ENCODE data around the gene LRRC32. TPM values are rescaled to one million over a fixed set of nuclear protein-coding genes. Genes with fewer than 3 reads are reported as not detected.
A peak's percentile ranks its signal among the peaks of the same experiment; 100 is the strongest.

The LRRC32 gene
- total and polyA plus RNA-seq, 9 of the 15 experiments (the other 6 are each of a cell fraction or from before 2014, with no cell fraction given), result 0.10 to 0.50 (median 0.19) TPM; not detected in 5

DNA sequence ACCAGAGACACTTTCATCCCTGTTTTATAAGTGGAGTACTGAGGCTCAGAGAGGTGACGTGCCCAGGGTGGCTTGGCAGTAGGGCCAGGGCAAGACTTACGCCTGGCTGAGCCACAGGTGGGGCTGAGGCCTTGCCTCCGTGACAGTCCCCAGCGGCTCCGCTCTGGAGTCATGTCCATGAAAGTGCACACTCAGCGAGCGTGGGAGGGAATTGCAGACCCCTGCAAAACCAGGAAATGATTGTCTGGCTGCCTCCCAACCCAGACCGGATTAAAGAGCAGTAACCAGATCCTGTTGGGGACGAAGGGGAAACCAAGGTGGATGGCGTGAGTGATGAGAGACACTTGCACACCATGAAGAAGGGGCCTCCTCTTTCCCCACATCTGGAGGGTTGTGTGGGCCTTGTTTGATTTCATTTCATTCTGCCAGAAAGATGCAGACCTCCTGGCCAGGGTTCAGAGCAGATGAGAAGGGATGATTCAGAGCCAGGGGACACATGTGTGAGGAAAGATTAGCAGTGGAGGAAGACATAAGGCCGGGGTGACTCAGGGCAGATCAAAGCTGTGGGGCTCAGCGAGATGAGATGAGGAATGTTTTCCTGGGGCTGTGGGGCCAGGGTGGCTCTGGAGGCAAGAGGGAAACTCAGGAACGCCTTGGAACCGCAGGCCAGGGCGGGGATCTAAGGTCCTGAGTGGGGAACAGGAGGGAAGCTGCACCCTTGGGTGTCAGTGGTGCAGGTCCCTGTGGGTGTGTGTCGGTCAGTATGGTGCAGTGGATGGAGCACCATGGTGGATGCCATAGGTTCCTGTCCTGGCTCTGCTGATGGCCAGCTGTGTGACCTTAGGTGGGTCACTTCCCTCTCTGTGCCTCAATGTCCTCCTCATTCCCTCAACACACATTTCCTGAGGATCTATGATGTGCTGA, 29.9 kb upstream of the LRRC32 start (continued):
- TF ChIP-seq, protein P1, sequence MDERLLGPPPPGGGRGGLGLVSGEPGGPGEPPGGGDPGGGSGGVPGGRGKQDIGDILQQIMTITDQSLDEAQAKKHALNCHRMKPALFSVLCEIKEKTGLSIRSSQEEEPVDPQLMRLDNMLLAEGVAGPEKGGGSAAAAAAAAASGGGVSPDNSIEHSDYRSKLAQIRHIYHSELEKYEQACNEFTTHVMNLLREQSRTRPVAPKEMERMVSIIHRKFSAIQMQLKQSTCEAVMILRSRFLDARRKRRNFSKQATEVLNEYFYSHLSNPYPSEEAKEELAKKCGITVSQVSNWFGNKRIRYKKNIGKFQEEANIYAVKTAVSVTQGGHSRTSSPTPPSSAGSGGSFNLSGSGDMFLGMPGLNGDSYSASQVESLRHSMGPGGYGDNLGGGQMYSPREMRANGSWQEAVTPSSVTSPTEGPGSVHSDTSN (CRISPR knock-in tag; IDR thresholded peaks at IDR 0.05; ENCODE audit: low read depth), result no peak
- TF ChIP-seq, protein P1 (tag; conservative IDR thresholded peaks at IDR 0.05; ENCODE audit: low read depth), result peak; percentile 89
- TF ChIP-seq, protein P2, sequence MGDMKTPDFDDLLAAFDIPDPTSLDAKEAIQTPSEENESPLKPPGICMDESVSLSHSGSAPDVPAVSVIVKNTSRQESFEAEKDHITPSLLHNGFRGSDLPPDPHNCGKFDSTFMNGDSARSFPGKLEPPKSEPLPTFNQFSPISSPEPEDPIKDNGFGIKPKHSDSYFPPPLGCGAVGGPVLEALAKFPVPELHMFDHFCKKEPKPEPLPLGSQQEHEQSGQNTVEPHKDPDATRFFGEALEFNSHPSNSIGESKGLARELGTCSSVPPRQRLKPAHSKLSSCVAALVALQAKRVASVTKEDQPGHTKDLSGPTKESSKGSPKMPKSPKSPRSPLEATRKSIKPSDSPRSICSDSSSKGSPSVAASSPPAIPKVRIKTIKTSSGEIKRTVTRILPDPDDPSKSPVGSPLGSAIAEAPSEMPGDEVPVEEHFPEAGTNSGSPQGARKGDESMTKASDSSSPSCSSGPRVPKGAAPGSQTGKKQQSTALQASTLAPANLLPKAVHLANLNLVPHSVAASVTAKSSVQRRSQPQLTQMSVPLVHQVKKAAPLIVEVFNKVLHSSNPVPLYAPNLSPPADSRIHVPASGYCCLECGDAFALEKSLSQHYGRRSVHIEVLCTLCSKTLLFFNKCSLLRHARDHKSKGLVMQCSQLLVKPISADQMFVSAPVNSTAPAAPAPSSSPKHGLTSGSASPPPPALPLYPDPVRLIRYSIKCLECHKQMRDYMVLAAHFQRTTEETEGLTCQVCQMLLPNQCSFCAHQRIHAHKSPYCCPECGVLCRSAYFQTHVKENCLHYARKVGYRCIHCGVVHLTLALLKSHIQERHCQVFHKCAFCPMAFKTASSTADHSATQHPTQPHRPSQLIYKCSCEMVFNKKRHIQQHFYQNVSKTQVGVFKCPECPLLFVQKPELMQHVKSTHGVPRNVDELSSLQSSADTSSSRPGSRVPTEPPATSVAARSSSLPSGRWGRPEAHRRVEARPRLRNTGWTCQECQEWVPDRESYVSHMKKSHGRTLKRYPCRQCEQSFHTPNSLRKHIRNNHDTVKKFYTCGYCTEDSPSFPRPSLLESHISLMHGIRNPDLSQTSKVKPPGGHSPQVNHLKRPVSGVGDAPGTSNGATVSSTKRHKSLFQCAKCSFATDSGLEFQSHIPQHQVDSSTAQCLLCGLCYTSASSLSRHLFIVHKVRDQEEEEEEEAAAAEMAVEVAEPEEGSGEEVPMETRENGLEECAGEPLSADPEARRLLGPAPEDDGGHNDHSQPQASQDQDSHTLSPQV (IDR thresholded peaks at IDR 0.05), result peak; percentile 86
- TF ChIP-seq ATF1 (CRISPR knock-in tag; IDR thresholded peaks at IDR 0.05) (no peak), ATF1 (tag; IDR thresholded peaks at IDR 0.05) (0 out of 2 replicates have a peak, but pooled peaks have one; percentile 43), KLF1 (tag; IDR thresholded peaks at IDR 0.05) (no peak), ZNF197 (CRISPR knock-in tag; IDR thresholded peaks at IDR 0.05; ENCODE audit: low read depth) (0 out of 2 replicates have a peak, but pooled peaks have one; percentile 44), CCAR2 (IDR thresholded peaks at IDR 0.05; ENCODE audit: low read depth, low read length) (no peak), JUND (IDR thresholded peaks at IDR 0.05; ENCODE audit: borderline replicate concordance, low read depth, low read length) (peak; percentile 98), JUND (tag; IDR thresholded peaks at IDR 0.05; ENCODE audit: borderline replicate concordance, low read depth, low read length) (peak; percentile 96; the same call in 2 of the 3 replicates)
- TF ChIP-seq, protein P3, sequence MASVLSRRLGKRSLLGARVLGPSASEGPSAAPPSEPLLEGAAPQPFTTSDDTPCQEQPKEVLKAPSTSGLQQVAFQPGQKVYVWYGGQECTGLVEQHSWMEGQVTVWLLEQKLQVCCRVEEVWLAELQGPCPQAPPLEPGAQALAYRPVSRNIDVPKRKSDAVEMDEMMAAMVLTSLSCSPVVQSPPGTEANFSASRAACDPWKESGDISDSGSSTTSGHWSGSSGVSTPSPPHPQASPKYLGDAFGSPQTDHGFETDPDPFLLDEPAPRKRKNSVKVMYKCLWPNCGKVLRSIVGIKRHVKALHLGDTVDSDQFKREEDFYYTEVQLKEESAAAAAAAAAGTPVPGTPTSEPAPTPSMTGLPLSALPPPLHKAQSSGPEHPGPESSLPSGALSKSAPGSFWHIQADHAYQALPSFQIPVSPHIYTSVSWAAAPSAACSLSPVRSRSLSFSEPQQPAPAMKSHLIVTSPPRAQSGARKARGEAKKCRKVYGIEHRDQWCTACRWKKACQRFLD (CRISPR knock-in tag; IDR thresholded peaks at IDR 0.05), result peak; percentile 95
- TF ChIP-seq, protein P4, sequence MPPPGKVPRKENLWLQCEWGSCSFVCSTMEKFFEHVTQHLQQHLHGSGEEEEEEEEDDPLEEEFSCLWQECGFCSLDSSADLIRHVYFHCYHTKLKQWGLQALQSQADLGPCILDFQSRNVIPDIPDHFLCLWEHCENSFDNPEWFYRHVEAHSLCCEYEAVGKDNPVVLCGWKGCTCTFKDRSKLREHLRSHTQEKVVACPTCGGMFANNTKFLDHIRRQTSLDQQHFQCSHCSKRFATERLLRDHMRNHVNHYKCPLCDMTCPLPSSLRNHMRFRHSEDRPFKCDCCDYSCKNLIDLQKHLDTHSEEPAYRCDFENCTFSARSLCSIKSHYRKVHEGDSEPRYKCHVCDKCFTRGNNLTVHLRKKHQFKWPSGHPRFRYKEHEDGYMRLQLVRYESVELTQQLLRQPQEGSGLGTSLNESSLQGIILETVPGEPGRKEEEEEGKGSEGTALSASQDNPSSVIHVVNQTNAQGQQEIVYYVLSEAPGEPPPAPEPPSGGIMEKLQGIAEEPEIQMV (tag; conservative IDR thresholded peaks at IDR 0.05; ENCODE audit: low read depth), result 0 out of 2 replicates have a peak, but pooled peaks have one; percentile 16
- TF ChIP-seq, protein P5, sequence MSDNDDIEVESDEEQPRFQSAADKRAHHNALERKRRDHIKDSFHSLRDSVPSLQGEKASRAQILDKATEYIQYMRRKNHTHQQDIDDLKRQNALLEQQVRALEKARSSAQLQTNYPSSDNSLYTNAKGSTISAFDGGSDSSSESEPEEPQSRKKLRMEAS (CRISPR knock-in tag; IDR thresholded peaks at IDR 0.05), result peak; percentile 60
- TF ChIP-seq, protein P6, sequence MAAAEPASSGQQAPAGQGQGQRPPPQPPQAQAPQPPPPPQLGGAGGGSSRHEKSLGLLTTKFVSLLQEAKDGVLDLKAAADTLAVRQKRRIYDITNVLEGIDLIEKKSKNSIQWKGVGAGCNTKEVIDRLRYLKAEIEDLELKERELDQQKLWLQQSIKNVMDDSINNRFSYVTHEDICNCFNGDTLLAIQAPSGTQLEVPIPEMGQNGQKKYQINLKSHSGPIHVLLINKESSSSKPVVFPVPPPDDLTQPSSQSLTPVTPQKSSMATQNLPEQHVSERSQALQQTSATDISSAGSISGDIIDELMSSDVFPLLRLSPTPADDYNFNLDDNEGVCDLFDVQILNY (CRISPR knock-in tag; IDR thresholded peaks at IDR 0.05), result no peak
